HEK293T (cell line): ENCODE measurements around the gene NUCB1.

Experiments used
- ARNT ChIP-seq: fragments of 450-650 bp; IDR thresholded peaks from 2 replicates; pipeline ENCODE4 v1.6.1; 2017; ENCODE audit warnings: mild to moderate bottlenecking
- ELF4 ChIP-seq: fragments of 450-650 bp; IDR thresholded peaks from 2 replicates; pipeline ENCODE4 v1.6.1; 2017; ENCODE audit warnings: antibody characterized with exemption
- FOXA1 ChIP-seq: fragments of 450-650 bp; IDR thresholded peaks from 2 replicates; pipeline ENCODE4 v1.6.1; 2016; ENCODE audit warnings: mild to moderate bottlenecking
- FOXM1 ChIP-seq: fragments of 450-650 bp; IDR thresholded peaks from 2 replicates; pipeline ENCODE4 v1.6.1; 2017; ENCODE audit warnings: mild to moderate bottlenecking, borderline replicate concordance
- L3MBTL2 ChIP-seq: fragments of 450-650 bp; conservative IDR thresholded peaks from 2 replicates; pipeline ENCODE4 v1.6.1; 2016; ENCODE audit warnings: mild to moderate bottlenecking
- SP1 ChIP-seq: fragments of 450-650 bp; IDR thresholded peaks from 2 replicates; pipeline ENCODE4 v1.6.1; 2017
- TARDBP ChIP-seq: fragments of 450-650 bp; IDR thresholded peaks from 2 replicates; pipeline ENCODE4 v1.6.1; 2016
- ZNF384 ChIP-seq: fragments of 450-650 bp; IDR thresholded peaks from 2 replicates; pipeline ENCODE4 v1.6.1; 2016

DNA sequence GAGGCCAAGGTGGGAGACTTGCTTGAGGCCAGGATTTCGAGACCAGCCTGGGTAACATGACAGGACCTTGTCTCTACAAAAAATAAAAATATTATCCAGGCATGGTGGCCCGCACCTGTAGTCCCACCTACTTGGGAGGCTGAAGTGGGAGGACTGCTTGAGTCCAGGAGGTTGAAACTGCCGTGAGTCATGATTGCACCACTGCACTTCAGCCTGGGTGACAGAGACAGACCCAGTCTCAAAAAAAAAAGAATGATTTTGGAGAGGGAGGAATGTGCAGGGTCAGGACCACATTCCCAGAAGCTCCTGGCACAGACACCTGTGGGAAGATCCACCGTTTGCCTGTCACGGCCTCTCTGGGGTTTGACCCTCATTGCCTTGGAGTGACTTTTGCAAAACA, 45.3 kb downstream of the NUCB1 start:
- no peak for TF ChIP-seq ELF4
- no peak for TF ChIP-seq FOXM1
- TF ChIP-seq L3MBTL2: no peak
- no peak for TF ChIP-seq SP1
- no peak for TF ChIP-seq ARNT
- no peak for TF ChIP-seq ZNF384
- TF ChIP-seq FOXA1: no peak
- no peak for TF ChIP-seq TARDBP
